Osteoblast (primary cell): ENCODE results near the gene EFS. TPM values are rescaled to one million over a fixed set of nuclear protein-coding genes. Genes with fewer than 3 reads are reported as not detected.
A peak's percentile ranks its signal among the peaks of the same experiment; 100 is the strongest.

ENCODE experiments used
- DNase-seq: peaks from one replicate; pipeline ENCODE4 v3.0.0; 2011; ENCODE audit warnings: low spot score, mixed read lengths; ENCODE audit not compliant: insufficient read length; ENCODE audit errors: missing footprints
- H2AFZ ChIP-seq: 2 replicates; pipeline ENCODE4 v1.6.0; 2011; ENCODE audit warnings: mild to moderate bottlenecking, low read length
- H3K27ac ChIP-seq: 2 replicates; pipeline ENCODE4 v1.5.1; 2011; ENCODE audit warnings: mild to moderate bottlenecking, low read depth, low read length, moderate library complexity
- H3K27me3 ChIP-seq: 2 replicates; pipeline ENCODE4 v1.6.0; 2012; ENCODE audit warnings: mild to moderate bottlenecking, control low read depth, inconsistent platforms, low read length, moderate library complexity; ENCODE audit not compliant: insufficient read depth
- H3K36me3 ChIP-seq: 2 replicates; pipeline ENCODE4 v1.5.1; 2011; ENCODE audit warnings: mild to moderate bottlenecking, low read length, control low read depth, moderate library complexity; ENCODE audit not compliant: insufficient read depth
- H3K4me1 ChIP-seq: 2 replicates; pipeline ENCODE4 v1.5.1; 2011; ENCODE audit warnings: mild to moderate bottlenecking, low read length, control low read depth, moderate library complexity; ENCODE audit not compliant: insufficient read depth
- H3K4me2 ChIP-seq: 2 replicates; pipeline ENCODE4 v1.6.0; 2011; ENCODE audit warnings: mild to moderate bottlenecking, low read length; ENCODE audit not compliant: insufficient read depth
- H3K4me3 ChIP-seq: fragments of 200-600 bp; sonication (generic); 3 replicates; pipeline ENCODE4 v1.5.1; 2012; ENCODE audit warnings: mild to moderate bottlenecking, low read length, inconsistent platforms; ENCODE audit not compliant: insufficient read depth
- H3K79me2 ChIP-seq: 2 replicates; pipeline ENCODE4 v1.6.0; 2012; ENCODE audit warnings: mild to moderate bottlenecking, low read length, control low read depth, inconsistent platforms; ENCODE audit not compliant: insufficient read depth
- H3K9me3 ChIP-seq: 2 replicates; pipeline ENCODE4 v1.5.1; 2011; ENCODE audit warnings: low read depth, low read length, control low read depth
- H4K20me1 ChIP-seq: 2 replicates; pipeline ENCODE4 v1.6.0; 2012; ENCODE audit warnings: mild to moderate bottlenecking, low read length, control low read depth; ENCODE audit not compliant: insufficient read depth
- total RNA-seq: library from RNA; depleted of rRNA; stranded (reverse); fragments of >200 nt; gene quantifications from 2 replicates; pipeline ENCODE4 v1.2.3, GENCODE V29; 2012
- TF ChIP-seq, protein P1 (sequence below): IDR thresholded peaks from 2 replicates; pipeline ENCODE4 v1.5.1; 2011; ENCODE audit warnings: mild to moderate bottlenecking, low read depth, low read length, moderate library complexity; ENCODE audit errors: extremely low read depth

EFS gene
- total RNA-seq, 1 donor = 9.8 TPM

DNA sequence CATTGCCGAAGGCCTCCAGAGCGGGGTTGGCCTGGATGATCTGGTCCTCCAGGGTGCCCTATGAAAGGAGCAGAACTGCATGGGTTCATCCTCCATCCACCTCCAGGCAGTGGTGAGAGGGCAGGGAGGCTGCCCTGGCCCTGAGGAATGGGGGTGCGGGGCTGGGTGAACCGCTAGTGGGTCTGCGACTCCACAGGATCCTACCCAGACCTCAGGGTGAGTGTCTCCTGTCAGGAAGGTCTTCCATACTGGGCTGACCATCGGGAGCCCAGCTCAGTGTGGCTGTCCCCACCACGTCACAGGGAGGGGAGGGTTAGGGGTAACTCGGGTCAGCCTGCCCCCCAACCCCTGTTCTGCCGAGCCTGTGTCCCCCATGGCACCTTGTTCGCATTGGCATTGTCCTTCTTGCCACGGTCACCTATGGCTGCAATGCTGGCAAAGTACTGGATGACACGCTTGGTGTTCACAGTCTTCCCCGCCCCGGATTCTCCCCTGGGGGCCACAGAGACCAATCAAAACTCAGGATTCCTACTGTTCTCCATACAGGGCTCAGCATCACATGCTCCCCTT is 39.4 kb upstream of the EFS start:
- Histone ChIP-seq H3K79me2 (no peaks in the 10 kb centered on the region), H3K9me3 (no peaks in the 10 kb centered on the region), H4K20me1 (no peaks in the 10 kb centered on the region), H3K27ac (no peak overlapping the region), H3K27me3 (no peaks in the 10 kb centered on the region), H3K4me3 (no peak overlapping the region), H3K36me3 (no peaks in the 10 kb centered on the region), H3K4me1 (no peaks in the 10 kb centered on the region), H3K4me2 (no peak overlapping the region), H2AFZ (no peak overlapping the region)
- TF ChIP-seq, protein P1, sequence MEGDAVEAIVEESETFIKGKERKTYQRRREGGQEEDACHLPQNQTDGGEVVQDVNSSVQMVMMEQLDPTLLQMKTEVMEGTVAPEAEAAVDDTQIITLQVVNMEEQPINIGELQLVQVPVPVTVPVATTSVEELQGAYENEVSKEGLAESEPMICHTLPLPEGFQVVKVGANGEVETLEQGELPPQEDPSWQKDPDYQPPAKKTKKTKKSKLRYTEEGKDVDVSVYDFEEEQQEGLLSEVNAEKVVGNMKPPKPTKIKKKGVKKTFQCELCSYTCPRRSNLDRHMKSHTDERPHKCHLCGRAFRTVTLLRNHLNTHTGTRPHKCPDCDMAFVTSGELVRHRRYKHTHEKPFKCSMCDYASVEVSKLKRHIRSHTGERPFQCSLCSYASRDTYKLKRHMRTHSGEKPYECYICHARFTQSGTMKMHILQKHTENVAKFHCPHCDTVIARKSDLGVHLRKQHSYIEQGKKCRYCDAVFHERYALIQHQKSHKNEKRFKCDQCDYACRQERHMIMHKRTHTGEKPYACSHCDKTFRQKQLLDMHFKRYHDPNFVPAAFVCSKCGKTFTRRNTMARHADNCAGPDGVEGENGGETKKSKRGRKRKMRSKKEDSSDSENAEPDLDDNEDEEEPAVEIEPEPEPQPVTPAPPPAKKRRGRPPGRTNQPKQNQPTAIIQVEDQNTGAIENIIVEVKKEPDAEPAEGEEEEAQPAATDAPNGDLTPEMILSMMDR = no peak
- peak; percentile 82 for DNase-seq

DNA sequence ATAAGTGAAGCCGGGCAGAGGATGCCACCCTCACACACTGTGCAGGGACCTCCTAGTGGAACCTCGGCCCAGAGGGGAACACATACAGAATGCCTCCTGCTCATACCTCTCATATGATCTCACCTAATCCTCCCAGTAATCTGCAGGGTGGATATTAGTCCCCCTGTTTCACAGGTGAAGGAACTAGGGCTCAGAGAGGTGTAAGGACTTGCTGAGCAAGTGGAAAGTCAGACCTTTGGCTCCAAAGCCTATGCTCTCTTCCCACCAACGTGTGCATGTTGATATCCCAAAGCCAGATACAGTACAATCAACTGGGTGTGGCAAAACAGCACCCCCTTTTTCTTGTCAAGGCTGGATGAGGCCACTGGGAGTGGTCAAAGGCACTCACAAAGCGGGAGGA is 38.9 kb upstream of the EFS start:
- Histone ChIP-seq H3K4me2 (no peak overlapping the region), H2AFZ (no peak overlapping the region), H3K36me3 (no peaks in the 10 kb centered on the region), H3K4me3 (no peak overlapping the region), H3K9me3 (no peaks in the 10 kb centered on the region), H4K20me1 (no peaks in the 10 kb centered on the region), H3K79me2 (no peaks in the 10 kb centered on the region), H3K27ac (no peak overlapping the region), H3K27me3 (no peaks in the 10 kb centered on the region), H3K4me1 (no peaks in the 10 kb centered on the region)
- DNase-seq = peak; percentile 61
- TF ChIP-seq, protein P1 = no peak

DNA sequence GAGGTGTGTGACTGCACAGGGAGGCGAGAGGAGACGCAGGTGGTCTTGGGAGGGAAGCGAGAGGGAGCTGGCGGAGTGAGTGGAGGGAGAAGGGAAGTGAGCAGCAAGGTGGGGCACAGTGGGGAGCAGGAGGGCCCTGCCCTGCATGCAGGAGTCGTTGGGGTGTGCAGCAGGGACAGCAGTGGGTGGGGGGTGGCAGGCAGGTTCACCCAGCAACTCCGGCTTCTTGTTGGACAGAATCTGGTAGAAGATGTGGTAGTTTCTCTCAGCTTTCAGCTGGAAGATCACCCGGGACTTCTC is 38.1 kb upstream of the EFS start:
- no peaks in the 10 kb centered on the region for H3K27me3 ChIP-seq
- DNase-seq = peak; percentile 81
- H3K27ac ChIP-seq = no peak overlapping the region
- H2AFZ ChIP-seq = no peak overlapping the region
- TF ChIP-seq, protein P1 = no peak
- H3K79me2 ChIP-seq = no peaks in the 10 kb centered on the region
- no peaks in the 10 kb centered on the region for H3K9me3 ChIP-seq
- H3K4me2 ChIP-seq = no peak overlapping the region
- no peaks in the 10 kb centered on the region for H3K36me3 ChIP-seq
- H3K4me3 ChIP-seq = no peak overlapping the region
- no peaks in the 10 kb centered on the region for H3K4me1 ChIP-seq
- no peaks in the 10 kb centered on the region for H4K20me1 ChIP-seq

DNA sequence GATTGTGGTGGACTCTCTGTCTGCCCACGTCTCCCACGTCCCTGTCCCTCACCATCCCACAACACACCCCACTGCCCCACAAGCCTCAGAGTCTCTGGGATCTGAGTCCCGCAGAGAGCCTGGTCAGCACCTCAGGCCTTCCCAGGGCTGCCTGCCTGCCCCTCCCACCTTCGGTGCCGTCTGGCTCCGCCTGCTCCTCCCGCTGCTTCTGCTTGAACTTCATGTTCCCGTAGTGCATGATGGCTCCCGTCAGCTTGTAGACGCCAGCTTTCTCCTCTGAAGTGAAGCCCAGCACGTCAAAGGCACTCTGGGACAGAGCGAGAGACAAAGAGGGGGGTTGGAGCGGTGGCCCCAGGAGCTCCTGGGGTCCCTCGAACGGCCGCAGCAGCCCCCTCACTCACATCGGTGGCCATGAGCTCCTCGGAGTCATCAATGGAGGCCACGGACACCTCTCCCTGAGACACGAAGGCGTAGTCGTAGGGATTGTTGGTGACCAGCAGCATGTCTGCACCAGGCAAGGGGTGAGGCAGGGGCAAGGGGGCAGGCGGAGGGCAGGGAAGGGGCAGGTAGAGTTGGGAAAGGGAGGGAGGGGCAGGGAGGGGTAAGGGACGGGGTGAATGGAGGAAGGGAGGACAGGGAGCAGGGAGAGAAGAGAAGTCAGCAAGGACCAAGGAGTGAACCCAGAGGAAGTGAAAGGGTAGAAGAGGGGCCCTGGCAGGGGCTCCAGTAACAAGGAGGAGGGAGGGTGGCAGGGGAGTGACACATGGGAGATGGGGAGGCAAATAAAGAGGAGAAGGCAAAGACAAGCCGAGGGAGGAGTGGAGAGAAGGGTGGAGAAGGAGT is 37.5 kb upstream of the EFS start:
- Histone ChIP-seq H3K4me1 (no peaks in the 10 kb centered on the region), H4K20me1 (no peaks in the 10 kb centered on the region), H3K27me3 (no peaks in the 10 kb centered on the region), H2AFZ (no peak overlapping the region), H3K79me2 (no peaks in the 10 kb centered on the region), H3K4me3 (no peak overlapping the region), H3K9me3 (no peaks in the 10 kb centered on the region), H3K4me2 (no peak overlapping the region), H3K36me3 (no peaks in the 10 kb centered on the region), H3K27ac (no peak overlapping the region)
- DNase-seq = peak; percentile 61
- TF ChIP-seq, protein P1 = no peak
